ACHN (cell line): ENCODE measurements around the gene ARID4B.
"Not testable (repeated sequence)": the region's sequence is repeated elsewhere in the genome, so short reads cannot be mapped to it uniquely, and the experiment has no call there.

Experiments
- DNase-seq: peaks from one replicate; pipeline ENCODE4 v3.0.0-alpha.2; 2015
- in situ Hi-C: cut with HindIII; loops from 2 replicates; pipeline ENCODE4 v1.10.0; 2017; ENCODE audit warnings: low sequenced_read_pairs, low pct_ligation_motif_present, low pct_unique_long_range_greater_than_20kb

Gene ARID4B

GRCh38 chr1:235206533-235207208 lies 121.3 kb downstream of the ARID4B start:
- in situ Hi-C loops: no loop called here
- peak; percentile 13 for DNase-seq

- DNase-seq: no peak
- in situ Hi-C loops: no loop called here
Measured at GRCh38 chr1:235205687-235206086, 122.3 kb downstream of the ARID4B start.

- in situ Hi-C loops: no loop called here
- no peak for DNase-seq
Measured at GRCh38 chr1:235203428-235203827, 124.6 kb downstream of the ARID4B start.

- in situ Hi-C loops, DNase-seq: not testable (repeated sequence)
Measured at GRCh38 chr1:235202447-235202846, 125.5 kb downstream of the ARID4B start.

GRCh38 chr1:235199441-235199840 lies 128.5 kb downstream of the ARID4B start:
- in situ Hi-C loops: no loop called here
- no peak for DNase-seq

DNA sequence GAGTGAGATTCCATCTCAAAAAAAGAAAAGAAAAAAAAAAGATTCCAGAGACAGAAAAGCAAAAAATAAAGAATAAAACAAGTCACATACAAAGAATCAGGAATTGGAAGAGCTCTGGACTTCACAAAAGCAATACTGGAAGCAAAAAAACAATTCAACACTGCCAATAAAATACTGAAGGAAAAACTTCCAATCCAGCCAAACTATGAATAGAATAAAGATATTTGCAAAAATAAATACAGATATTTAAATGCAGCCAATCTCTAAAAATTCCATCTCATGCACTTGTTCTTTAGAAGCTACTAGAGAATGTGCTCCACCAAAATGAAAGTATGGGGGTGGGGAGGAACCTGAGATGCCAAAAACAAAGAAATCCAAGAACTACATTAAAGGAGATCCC lies 137.5 kb downstream of the ARID4B start:
- no peak for DNase-seq
- in situ Hi-C loops: no loop called here

DNA sequence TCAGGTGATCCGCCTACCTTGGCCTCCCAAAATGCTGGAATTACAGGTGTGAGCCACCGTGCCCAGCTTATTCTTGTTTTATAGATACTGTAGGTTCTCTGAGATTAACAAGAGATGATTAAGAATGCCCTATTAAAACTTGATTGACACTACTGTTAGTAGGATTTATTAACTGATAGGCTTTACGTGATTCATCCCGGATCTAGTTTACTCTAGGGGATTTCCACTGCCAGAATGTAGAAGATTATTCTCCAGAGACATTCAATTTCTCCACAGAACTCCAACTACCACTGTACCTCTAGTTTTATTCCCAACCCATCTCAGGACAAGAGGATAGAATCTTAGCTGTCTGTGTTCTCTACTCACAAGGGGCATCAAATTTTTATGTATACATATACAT lies 140.7 kb downstream of the ARID4B start:
- DNase-seq: no peak
- in situ Hi-C loops: no loop called here

DNA sequence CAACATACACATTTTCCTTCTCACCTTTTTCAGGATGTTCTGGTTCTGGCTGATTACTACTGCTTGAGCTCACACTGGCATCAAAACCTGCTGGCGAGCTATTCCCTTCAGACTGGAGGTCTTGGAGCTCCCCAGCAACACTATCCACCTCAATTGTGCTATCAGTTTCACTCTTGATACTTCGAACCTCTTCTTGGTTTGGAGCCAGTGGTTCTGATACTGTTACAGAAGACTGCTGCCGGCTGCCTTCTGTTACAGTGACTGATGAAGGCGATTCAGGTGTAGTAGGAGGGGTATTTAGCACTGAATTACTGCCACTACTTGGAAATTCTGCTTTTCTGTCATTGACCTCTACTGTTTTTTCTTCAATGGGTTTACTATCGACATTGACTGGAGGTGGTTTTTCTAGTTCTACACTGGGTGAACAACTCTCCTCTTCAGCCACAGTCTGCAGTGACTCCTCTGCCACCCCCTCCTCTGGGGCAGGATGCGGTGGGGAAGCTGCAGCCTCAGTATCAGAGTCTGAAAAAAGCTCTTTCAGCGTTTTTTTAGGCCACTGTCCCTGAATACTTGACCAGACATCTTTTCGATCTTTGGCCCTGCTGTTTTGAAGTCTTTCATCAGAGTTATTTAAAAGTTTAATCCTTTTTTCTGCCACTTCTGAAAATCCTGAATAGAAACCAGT lies 146.3 kb downstream of the ARID4B start:
- DNase-seq: no peak
- in situ Hi-C loops: no loop called here

DNA sequence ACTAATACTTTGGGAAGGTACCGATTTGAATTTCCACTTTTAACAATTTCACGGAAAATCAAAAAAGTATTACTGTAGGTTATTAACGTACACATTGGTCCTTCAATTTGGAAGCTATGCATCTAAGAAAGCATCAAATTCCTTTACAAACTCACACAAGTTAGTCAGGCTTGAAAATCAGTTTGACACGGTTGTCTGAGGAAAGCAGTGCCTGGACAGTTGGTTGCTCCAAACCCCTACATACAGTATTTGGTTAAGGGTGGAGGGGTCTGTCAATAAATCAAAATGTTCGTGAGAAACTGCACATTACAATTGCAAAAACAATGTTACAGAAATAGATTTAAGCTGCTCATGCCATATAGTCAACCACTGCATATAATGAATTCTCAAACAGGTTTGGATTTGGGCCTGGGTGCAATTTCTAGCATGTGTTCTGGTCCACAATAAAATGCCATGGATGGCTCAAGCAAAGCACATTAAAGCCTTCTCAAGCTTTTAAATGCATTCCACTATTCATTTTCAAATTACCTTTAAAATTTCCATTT lies 147.0 kb downstream of the ARID4B start:
- DNase-seq: no peak
- in situ Hi-C loops: no loop called here

DNA sequence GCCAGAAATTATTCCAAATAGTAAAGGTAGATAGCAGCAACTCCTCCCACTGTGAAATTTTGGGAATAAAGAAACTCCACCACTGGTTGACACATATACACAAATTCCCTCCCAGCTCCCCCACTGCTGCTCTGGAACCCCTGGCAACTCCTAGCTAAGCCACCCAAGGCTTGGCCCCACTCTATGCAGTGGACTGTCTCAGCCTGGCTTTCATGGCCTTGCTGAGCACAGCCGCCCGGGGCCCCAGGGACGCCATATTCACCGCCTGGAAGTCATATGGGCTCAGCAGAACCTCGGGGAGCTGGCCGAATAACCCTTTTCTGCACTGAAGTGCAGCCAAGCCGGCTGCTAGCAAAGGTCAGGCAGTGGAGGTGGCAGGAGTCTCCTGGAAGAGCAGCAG lies 151.5 kb downstream of the ARID4B start:
- DNase-seq: no peak

GRCh38 chr1:235169986-235170385 lies 158.0 kb downstream of the ARID4B start:
- DNase-seq: no peak
- in situ Hi-C loops: no loop called here

More for the DNA sequence above, 151.5 kb downstream of the ARID4B start:
- in situ Hi-C loops: no loop called here

DNA sequence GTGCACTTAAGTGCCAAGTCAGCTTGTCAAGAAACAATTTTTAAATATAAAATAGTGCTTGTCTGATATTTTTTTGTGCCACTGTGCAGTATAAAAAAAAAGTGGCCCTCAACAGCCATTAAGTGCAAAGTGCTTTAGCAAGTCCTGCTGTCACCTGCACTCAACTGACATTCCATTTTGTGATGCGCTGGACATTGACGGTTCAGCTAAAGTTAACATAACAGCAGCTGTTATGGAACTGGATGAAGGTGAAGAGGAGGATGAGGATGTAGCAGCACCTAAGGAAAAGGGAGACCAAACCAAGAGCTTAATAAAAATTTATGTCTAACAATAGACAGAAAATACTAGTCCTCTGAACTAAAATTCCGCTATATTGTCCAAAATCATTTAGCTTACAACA lies 159.6 kb downstream of the ARID4B start:
- in situ Hi-C loops: no loop called here
- DNase-seq: no peak

GRCh38 chr1:235161685-235162327 lies 166.2 kb downstream of the ARID4B start:
- DNase-seq: no peak
- in situ Hi-C loops: no loop called here

GRCh38 chr1:235160957-235161684 lies 166.9 kb downstream of the ARID4B start, which contains the start of gene RBM34:
Gene RBM34 (minus strand): TSS chr1:235161250. CDS start chr1:235161226, 24 bp downstream.
- peak; percentile 94 for DNase-seq
- in situ Hi-C loops: no loop called here

- in situ Hi-C loops: no loop called here
- DNase-seq: peak; percentile 71
Measured at GRCh38 chr1:235160383-235160956, 167.5 kb downstream of the ARID4B start.

DNA sequence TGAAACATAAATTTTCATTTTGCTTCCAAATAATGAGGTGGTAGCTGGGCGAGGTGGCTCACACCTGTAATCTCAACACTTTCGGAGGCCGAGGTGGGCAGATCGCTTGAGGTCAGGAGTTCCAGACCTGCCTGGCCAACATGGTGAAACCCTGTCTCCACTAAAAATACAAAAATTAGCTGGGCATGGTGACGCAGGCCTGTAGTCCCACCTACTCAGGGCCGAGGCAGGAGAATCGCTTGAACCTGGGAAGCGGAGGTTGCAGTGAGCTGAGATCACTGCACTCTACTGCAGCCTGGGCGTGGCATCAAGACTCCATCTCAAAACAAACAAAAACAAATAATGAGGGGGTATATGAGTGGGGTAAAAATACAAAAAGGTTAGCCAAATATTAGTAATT lies 168.0 kb downstream of the ARID4B start:
- DNase-seq, in situ Hi-C loops: not testable (repeated sequence)

- DNase-seq, in situ Hi-C loops: not testable (repeated sequence)
Measured at GRCh38 chr1:235159284-235159683, 168.7 kb downstream of the ARID4B start.

- DNase-seq: no peak
- in situ Hi-C loops: no loop called here
Measured at GRCh38 chr1:235158680-235159079, 169.3 kb downstream of the ARID4B start.
